Upper lobe of left lung (tissue), 4 donors: ENCODE results near the gene PPIL6.

Experiments
- EP300 ChIP-seq, 4 donors: sonication (generic); formaldehyde crosslinking; IDR thresholded peaks; one replicate each; pipeline ENCODE4 v1.5.1; 2017; ENCODE audit warnings: antibody characterized with exemption in 4 of 4, control low read depth in 2 of 4
- POLR2A ChIP-seq, 4 donors: fragments of 450-650 bp; IDR thresholded peaks; one replicate each; pipeline ENCODE4 v1.5.1; 2016 to 2017; ENCODE audit warnings: antibody characterized with exemption in 4 of 4, mild to moderate bottlenecking in 2 of 4

DNA sequence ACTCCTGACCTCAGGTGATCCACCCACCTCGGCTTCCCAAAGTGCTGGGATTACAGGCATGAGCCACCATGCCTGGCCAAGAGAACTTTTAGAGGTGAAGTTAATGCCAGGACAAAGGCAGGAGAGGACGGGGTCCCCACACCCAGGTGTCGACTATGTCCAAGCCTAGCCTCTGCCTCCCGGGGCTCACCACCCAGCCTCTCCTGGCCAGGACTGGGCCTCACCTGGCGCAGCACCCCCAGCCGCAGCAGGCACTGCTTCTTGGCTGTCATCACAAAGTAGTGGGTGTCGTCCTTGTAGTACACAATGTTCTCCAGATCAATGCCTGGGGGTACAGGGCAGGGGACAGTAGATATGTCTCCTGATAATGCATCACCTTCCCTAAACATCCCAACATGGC is 10.9 kb upstream of the PPIL6 start:
- TF ChIP-seq POLR2A (IDR thresholded peaks at IDR 0.05) = no peak
- TF ChIP-seq EP300 (IDR thresholded peaks at IDR 0.05) = no peak
